MM.1S (cell line): ENCODE measurements around the gene UBE2Q1.
A peak's percentile ranks its signal among the peaks of the same experiment; 100 is the strongest.

Experiments
- DNase-seq: peaks from one replicate; pipeline ENCODE4 v3.0.0-alpha.2; 2015
- H2AFZ ChIP-seq: fragments of 300-600 bp; sonication (generic); 2 replicates; pipeline ENCODE4 v1.6.0; 2016; ENCODE audit warnings: antibody characterized with exemption, low read length
- H3F3A ChIP-seq: fragments of 300-600 bp; sonication (generic); 2 replicates; pipeline ENCODE4 v1.6.1; 2016; ENCODE audit warnings: mild to moderate bottlenecking, antibody characterized with exemption, low read length, moderate library complexity, mixed read lengths; ENCODE audit not compliant: insufficient read depth
- H3K27ac ChIP-seq: fragments of 300-600 bp; sonication (generic); 2 replicates; pipeline ENCODE4 v1.5.1; 2016; ENCODE audit warnings: mild to moderate bottlenecking, low read length
- H3K27me3 ChIP-seq: fragments of 300-600 bp; sonication (generic); replicated peaks from 2 replicates; pipeline ENCODE4 v1.6.0; 2016; ENCODE audit warnings: low read length; ENCODE audit not compliant: insufficient read depth
- H3K36me3 ChIP-seq: fragments of 300-600 bp; sonication (generic); replicated peaks from 2 replicates; pipeline ENCODE4 v1.6.1; 2016; ENCODE audit warnings: mild to moderate bottlenecking, low read length, mixed read lengths; ENCODE audit not compliant: insufficient read depth
- H3K4me1 ChIP-seq: fragments of 300-600 bp; sonication (generic); 2 replicates; pipeline ENCODE4 v1.6.1; 2016; ENCODE audit warnings: low read length, mixed read lengths
- H3K4me2 ChIP-seq: fragments of 300-600 bp; sonication (generic); 2 replicates; pipeline ENCODE4 v1.6.0; 2016; ENCODE audit warnings: low read depth, low read length
- H3K4me3 ChIP-seq: fragments of 300-600 bp; sonication (generic); 2 replicates; pipeline ENCODE4 v1.5.1; 2016; ENCODE audit warnings: low read length, mixed read lengths
- H3K79me2 ChIP-seq: fragments of 300-600 bp; sonication (generic); 2 replicates; pipeline ENCODE4 v1.6.1; 2016; ENCODE audit warnings: mixed run types, low read length, mixed read lengths
- H3K9ac ChIP-seq: fragments of 300-600 bp; sonication (generic); 2 replicates; pipeline ENCODE4 v1.6.1; 2016; ENCODE audit warnings: low read length, mixed read lengths
- H3K9me2 ChIP-seq: fragments of 300-600 bp; sonication (generic); replicated peaks from 2 replicates; pipeline ENCODE4 v1.6.1; 2016; ENCODE audit warnings: mild to moderate bottlenecking, low read length, mixed read lengths; ENCODE audit not compliant: insufficient read depth
- H3K9me3 ChIP-seq: fragments of 300-600 bp; sonication (generic); replicated peaks from 2 replicates; pipeline ENCODE4 v1.6.1; 2016; ENCODE audit warnings: mild to moderate bottlenecking, low read length, mixed read lengths; ENCODE audit not compliant: insufficient read depth
- H4K20me1 ChIP-seq: fragments of 300-600 bp; sonication (generic); 2 replicates; pipeline ENCODE4 v1.6.1; 2016; ENCODE audit warnings: mild to moderate bottlenecking, low read length, moderate library complexity, mixed read lengths; ENCODE audit not compliant: insufficient read depth
- CTCF ChIP-seq: fragments of 300-600 bp; sonication (generic); IDR thresholded peaks from 2 replicates; pipeline ENCODE4 v1.5.1; 2016; ENCODE audit warnings: antibody characterized with exemption, low read length, mixed read lengths
- EZH2 ChIP-seq: fragments of 300-600 bp; sonication (generic); optimal IDR thresholded peaks from 2 replicates; pipeline ENCODE3; 2017; ENCODE audit warnings: low read depth, mild to moderate bottlenecking, antibody characterized with exemption, low read length, mixed read lengths
- EZH2phosphoT487 ChIP-seq: fragments of 300-600 bp; sonication (generic); IDR thresholded peaks from 2 replicates; pipeline ENCODE4 v1.6.1; 2018; ENCODE audit warnings: antibody characterized with exemption, low read length

The UBE2Q1 gene

DNA sequence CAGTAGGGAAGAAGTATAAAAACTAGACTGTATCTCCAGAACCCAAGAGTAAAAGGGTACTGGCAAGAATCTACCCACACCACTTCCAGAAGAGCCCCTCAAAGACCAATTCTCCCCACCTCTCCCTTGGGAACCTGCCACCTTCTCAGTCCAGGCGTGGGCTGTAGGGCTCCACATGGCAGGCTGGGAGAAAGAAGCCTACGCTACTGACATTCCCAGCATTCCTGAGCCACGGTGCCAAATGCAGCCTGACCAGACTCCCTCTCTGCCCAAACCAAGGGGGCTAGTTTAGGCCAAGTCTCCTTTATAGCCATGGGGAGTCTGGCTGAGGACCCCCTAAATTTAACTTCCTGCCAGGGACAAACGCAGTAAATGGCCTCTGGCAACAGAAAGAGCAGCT, 2.0 kb downstream of the UBE2Q1 start:
- Histone ChIP-seq H3K9ac (peak overlapping the region; percentile 87; the same call in 1 of the 2 replicates), H3K9me2 (no peaks in the 10 kb centered on the region), H3K27ac (no peak overlapping the region), H3K4me3 (peak overlapping the region; percentile 88), H3K4me1 (peaks cover 20% of the 10 kb centered on the region), H3F3A (peaks cover 16% of the 10 kb centered on the region), H3K9me3 (no peaks in the 10 kb centered on the region), H3K4me2 (peak overlapping the region; percentile 96), H3K36me3 (peaks cover 34% of the 10 kb centered on the region), H3K79me2 (peaks cover 43% of the 10 kb centered on the region), H4K20me1 (0 out of 2 replicates have a peak, but pooled peaks cover 10% of the 10 kb centered on the region), H2AFZ (no peak overlapping the region), H3K27me3 (no peaks in the 10 kb centered on the region)
- TF ChIP-seq EZH2, result no peak
- no peak for TF ChIP-seq CTCF
- no peak for TF ChIP-seq EZH2phosphoT487
- no peak for DNase-seq

- Histone ChIP-seq H3K4me3 (no peak overlapping the region), H3K27ac (no peak overlapping the region), H3K9ac (no peak overlapping the region), H3K79me2 (peaks cover 43% of the 10 kb centered on the region), H3F3A (peaks cover 18% of the 10 kb centered on the region), H3K9me2 (no peaks in the 10 kb centered on the region), H3K27me3 (no peaks in the 10 kb centered on the region), H3K4me2 (no peak overlapping the region), H3K36me3 (peaks cover 42% of the 10 kb centered on the region), H4K20me1 (0 out of 2 replicates have a peak, but pooled peaks cover 15% of the 10 kb centered on the region), H3K9me3 (no peaks in the 10 kb centered on the region), H3K4me1 (peaks cover 31% of the 10 kb centered on the region), H2AFZ (no peak overlapping the region)
- TF ChIP-seq CTCF (no peak), EZH2 (no peak), EZH2phosphoT487 (no peak)
- no peak for DNase-seq
Measured at GRCh38 chr1:154553056-154554030, 5.1 kb downstream of the UBE2Q1 start.

DNA sequence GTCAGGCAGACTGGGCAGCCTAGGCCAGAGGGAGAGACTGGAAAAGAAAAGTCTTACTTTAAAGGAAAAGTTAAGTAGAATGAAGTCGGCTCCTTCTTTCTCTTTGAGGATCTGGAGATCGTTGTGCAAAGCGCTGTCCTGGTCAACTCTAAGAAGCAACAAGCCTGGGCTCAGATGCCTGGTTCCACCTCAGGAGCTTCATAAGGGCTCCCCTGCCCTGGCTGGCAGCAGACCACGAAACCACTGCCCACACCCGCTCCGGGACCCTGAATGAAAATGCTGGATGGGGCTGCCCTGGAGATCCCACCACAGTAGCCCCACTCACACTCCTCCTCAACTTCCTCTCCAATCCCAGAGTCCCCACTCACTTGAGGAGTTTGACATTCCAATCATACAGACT, 6.4 kb downstream of the UBE2Q1 start:
- no peaks in the 10 kb centered on the region for H3K27me3 ChIP-seq
- H3K27ac ChIP-seq, result no peak overlapping the region
- no peaks in the 10 kb centered on the region for H3K9me3 ChIP-seq
- DNase-seq, result no peak
- no peaks in the 10 kb centered on the region for H3K9me2 ChIP-seq
- no peak overlapping the region for H2AFZ ChIP-seq
- peaks cover 31% of the 10 kb centered on the region for H3K79me2 ChIP-seq
- H3F3A ChIP-seq, result peaks cover 10% of the 10 kb centered on the region; the same call in 1 of the 2 replicates
- TF ChIP-seq CTCF, result no peak
- H4K20me1 ChIP-seq, result 0 out of 2 replicates have a peak, but pooled peaks cover 15% of the 10 kb centered on the region
- H3K4me2 ChIP-seq, result no peak overlapping the region
- H3K4me1 ChIP-seq, result peaks cover 26% of the 10 kb centered on the region
- H3K9ac ChIP-seq, result no peak overlapping the region
- peaks cover 42% of the 10 kb centered on the region for H3K36me3 ChIP-seq
- no peak overlapping the region for H3K4me3 ChIP-seq
